ENCODE results near the gene ANKRD11.

The ANKRD11 gene

GRCh38 chr16:89232107-89232506 lies 258.3 kb downstream of the ANKRD11 start:
- DNase-seq (ENCODE audit: low spot score), result no peak

- no peak for DNase-seq (ENCODE audit: low spot score)
Observed at GRCh38 chr16:89230255-89230654, 260.1 kb downstream of the ANKRD11 start.

DNA sequence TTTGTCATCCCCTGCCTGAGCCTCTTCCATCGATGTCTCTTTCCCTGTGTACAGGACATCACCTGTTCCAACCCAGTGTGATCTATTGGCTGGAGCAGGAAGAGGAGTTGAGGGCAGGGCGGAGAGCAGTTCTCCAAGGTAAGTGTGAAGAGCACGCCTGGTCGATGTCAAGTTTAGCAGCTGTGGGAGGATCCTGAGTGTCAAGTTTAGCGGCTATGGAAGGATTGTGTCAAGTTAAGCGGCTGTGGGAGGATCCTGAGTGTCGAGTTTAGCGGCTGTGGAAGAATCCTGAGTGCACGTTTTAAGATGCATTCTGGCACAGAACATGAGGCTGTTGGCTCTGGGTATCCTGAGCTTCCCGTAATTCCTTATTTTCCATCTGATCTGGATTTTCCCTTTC lies 265.7 kb downstream of the ANKRD11 start:
- DNase-seq (ENCODE audit: low spot score), result no peak

DNA sequence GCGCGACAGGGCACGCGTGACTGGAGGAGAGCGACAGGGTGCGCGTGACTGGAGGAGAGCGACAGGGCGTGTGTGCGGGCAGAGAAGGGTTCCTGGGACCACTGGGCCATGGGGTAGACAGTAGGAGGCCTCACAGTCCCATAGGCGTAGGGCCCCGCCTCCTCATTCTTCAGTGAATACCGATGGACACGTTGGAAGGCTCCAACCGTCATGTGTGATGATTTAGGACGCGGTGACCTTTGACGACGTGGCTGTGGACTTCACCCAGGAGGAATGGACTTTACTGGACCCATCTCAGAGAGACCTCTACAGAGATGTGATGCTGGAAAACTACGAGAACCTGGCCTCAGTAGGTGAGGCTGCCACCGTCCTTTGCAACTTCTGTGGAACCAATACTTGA lies 267.4 kb downstream of the ANKRD11 start:
- DNase-seq (ENCODE audit: low spot score), result no peak

- no peak for DNase-seq (ENCODE audit: low spot score)
Observed at GRCh38 chr16:89221604-89222003, 268.8 kb downstream of the ANKRD11 start.

DNA sequence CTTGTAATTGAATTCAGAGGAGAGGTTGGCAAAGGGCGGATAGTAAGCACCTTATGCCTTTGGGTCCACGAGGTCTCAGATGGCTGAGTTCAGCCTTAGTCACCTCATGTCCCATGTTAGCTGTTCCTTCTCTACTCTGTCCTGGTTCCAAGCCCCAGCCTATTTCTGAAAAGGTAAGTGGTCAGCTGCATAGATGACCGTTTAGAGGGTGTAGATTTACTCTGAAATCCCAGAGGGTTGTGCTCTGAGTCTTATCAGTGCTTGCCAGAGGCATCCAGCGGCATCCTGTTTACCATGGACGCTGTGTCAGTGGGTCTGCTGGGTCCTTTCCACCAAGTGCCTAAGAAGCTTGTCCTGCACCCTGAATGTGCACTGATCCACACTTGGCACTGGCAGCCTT lies 271.0 kb downstream of the ANKRD11 start:
- no peak for DNase-seq (ENCODE audit: low spot score)
